ENCODE data around the gene CFAP299.
A peak's percentile ranks its signal among the peaks of the same experiment; 100 is the strongest.
"Not testable (repeated sequence)": the region's sequence is repeated elsewhere in the genome, so short reads cannot be mapped to it uniquely, and the experiment has no call there.

Gene CFAP299

GRCh38 chr4:80333121-80333520, 2.4 kb upstream of the CFAP299 start:
- no peak for DNase-seq

- DNase-seq, result no peak
Measured at GRCh38 chr4:80334568-80334967, 962 bp upstream of the CFAP299 start.

- DNase-seq, result no peak
Measured at GRCh38 chr4:80335226-80335553, 340 bp upstream of the CFAP299 start.

GRCh38 chr4:80336582-80336981, 1.1 kb downstream of the CFAP299 start:
- DNase-seq, result no peak

- no peak for DNase-seq
Measured at GRCh38 chr4:80340036-80340435, 4.5 kb downstream of the CFAP299 start.

GRCh38 chr4:80342684-80343083, 7.2 kb downstream of the CFAP299 start:
- DNase-seq, result not testable (repeated sequence)

GRCh38 chr4:80343887-80344286, 8.4 kb downstream of the CFAP299 start:
- DNase-seq, result no peak

GRCh38 chr4:80360084-80360483, 24.6 kb downstream of the CFAP299 start:
- DNase-seq, result no peak

- no peak for DNase-seq
Measured at GRCh38 chr4:80360900-80361299, 25.4 kb downstream of the CFAP299 start.

GRCh38 chr4:80361329-80361900, 25.9 kb downstream of the CFAP299 start:
- no peak for DNase-seq

GRCh38 chr4:80362578-80363181, 27.1 kb downstream of the CFAP299 start:
- DNase-seq, result peak; percentile 37

- DNase-seq, result peak; percentile 41
Measured at GRCh38 chr4:80365928-80366327, 30.4 kb downstream of the CFAP299 start.

- DNase-seq, result no peak
Measured at GRCh38 chr4:80367737-80368136, 32.2 kb downstream of the CFAP299 start.

GRCh38 chr4:80370635-80371034, 35.1 kb downstream of the CFAP299 start:
- no peak for DNase-seq

- DNase-seq, result no peak
Measured at GRCh38 chr4:80371046-80371445, 35.5 kb downstream of the CFAP299 start.

GRCh38 chr4:80374180-80374579, 38.6 kb downstream of the CFAP299 start:
- no peak for DNase-seq

GRCh38 chr4:80382090-80382832, 46.7 kb downstream of the CFAP299 start:
- DNase-seq, result no peak

- no peak for DNase-seq
Measured at GRCh38 chr4:80385397-80386280, 50.1 kb downstream of the CFAP299 start.

- DNase-seq, result no peak
Measured at GRCh38 chr4:80386281-80386886, 50.9 kb downstream of the CFAP299 start.

- DNase-seq, result no peak
Measured at GRCh38 chr4:80387390-80388283, 52.1 kb downstream of the CFAP299 start.

- no peak for DNase-seq
Measured at GRCh38 chr4:80388284-80388607, 52.7 kb downstream of the CFAP299 start.

- no peak for DNase-seq
Measured at GRCh38 chr4:80390178-80390577, 54.6 kb downstream of the CFAP299 start.
